ENCODE data around the gene ANKRD50.

GRCh38 chr4:124636788-124637187 is 75.7 kb downstream of the ANKRD50 start:
- TF ChIP-seq EZH2 (IDR thresholded peaks at IDR 0.05; ENCODE audit: low read length), result no peak
- TF ChIP-seq, protein P1, sequence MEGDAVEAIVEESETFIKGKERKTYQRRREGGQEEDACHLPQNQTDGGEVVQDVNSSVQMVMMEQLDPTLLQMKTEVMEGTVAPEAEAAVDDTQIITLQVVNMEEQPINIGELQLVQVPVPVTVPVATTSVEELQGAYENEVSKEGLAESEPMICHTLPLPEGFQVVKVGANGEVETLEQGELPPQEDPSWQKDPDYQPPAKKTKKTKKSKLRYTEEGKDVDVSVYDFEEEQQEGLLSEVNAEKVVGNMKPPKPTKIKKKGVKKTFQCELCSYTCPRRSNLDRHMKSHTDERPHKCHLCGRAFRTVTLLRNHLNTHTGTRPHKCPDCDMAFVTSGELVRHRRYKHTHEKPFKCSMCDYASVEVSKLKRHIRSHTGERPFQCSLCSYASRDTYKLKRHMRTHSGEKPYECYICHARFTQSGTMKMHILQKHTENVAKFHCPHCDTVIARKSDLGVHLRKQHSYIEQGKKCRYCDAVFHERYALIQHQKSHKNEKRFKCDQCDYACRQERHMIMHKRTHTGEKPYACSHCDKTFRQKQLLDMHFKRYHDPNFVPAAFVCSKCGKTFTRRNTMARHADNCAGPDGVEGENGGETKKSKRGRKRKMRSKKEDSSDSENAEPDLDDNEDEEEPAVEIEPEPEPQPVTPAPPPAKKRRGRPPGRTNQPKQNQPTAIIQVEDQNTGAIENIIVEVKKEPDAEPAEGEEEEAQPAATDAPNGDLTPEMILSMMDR (optimal IDR thresholded peaks at IDR 0.05 in 1 of 3, IDR thresholded peaks at IDR 0.05 in 1 of 3, conservative IDR thresholded peaks at IDR 0.05 in 1 of 3; ENCODE audit: extremely low read depth in 1 of 3, insufficient read depth in 2 of 3, low read length in 3 of 3), result no peak
